HG02759 (cell line): ENCODE data around the gene BUD23.
"Not testable (repeated sequence)": the region's sequence is repeated elsewhere in the genome, so short reads cannot be mapped to it uniquely, and the experiment has no call there.

ENCODE experiments used
- ATAC-seq: cut with Tn5 transposase; IDR thresholded peaks from one replicate; pipeline ENCODE4 v1.9.1; 2021; ENCODE audit warnings: mild to moderate bottlenecking, moderate library complexity; ENCODE audit not compliant: unreplicated experiment

Gene BUD23

DNA sequence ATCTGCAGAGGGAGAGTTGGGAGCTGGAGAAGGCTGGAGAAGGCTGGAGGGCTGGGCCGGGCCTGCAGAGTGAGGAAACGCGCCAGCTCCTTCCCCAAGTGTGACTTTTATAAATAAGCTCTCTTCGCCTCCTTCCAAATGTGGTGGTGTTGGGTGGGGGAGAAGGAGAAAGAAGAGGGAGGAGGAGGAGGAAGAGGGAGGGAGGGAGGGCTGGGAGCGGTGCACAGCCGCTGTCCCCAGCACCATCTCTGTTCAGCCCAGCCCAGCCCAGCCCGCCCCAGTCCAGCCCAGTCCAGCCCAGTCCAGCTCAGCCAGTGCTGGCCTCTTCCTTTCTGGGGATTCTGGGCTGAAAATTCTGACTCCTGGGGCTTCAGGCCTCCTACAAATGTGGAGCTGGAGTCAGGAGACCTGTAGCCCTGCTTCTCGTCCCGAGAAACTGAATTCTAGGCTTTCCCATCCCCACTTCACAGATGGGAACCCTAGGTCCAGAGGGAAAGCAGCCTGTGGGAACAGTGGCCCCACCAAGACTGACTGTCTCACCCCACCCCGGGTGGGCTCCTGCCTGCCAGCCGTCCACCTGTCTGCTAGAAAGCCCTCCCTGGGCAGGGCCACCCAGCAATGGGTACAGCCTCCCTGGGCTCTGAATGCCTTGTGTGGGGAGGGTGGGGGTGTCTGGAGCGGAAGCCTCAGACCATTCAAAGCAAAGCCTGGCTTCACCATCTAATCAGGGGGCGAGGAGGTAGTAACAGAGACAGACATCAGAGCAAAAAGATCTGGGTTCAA is 33.8 kb downstream of the BUD23 start:
- no peak for ATAC-seq

DNA sequence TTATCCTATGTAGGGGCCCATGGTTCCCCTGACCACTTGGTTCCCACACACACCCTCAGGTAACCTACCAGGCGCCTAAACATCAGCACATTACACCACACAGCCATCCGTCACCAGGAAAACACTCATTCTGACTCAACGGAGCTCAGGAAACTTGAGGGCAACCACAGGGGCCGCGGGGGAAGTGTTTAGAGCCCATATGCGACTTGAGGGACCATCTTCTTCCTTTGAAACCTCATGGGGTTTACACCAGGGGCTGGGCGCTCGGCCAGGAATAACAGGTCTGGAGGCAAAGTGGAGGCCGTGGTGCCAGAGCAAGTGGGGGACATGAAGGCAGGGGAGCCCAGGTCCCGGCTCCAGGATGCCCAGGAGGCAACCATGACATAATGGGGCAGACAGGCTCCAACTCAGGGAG is 34.6 kb downstream of the BUD23 start:
- ATAC-seq: peak; percentile 39

- no peak for ATAC-seq
These were observed 35.1 kb downstream of the BUD23 start for GRCh38 chr7:73718438-73718881.

DNA sequence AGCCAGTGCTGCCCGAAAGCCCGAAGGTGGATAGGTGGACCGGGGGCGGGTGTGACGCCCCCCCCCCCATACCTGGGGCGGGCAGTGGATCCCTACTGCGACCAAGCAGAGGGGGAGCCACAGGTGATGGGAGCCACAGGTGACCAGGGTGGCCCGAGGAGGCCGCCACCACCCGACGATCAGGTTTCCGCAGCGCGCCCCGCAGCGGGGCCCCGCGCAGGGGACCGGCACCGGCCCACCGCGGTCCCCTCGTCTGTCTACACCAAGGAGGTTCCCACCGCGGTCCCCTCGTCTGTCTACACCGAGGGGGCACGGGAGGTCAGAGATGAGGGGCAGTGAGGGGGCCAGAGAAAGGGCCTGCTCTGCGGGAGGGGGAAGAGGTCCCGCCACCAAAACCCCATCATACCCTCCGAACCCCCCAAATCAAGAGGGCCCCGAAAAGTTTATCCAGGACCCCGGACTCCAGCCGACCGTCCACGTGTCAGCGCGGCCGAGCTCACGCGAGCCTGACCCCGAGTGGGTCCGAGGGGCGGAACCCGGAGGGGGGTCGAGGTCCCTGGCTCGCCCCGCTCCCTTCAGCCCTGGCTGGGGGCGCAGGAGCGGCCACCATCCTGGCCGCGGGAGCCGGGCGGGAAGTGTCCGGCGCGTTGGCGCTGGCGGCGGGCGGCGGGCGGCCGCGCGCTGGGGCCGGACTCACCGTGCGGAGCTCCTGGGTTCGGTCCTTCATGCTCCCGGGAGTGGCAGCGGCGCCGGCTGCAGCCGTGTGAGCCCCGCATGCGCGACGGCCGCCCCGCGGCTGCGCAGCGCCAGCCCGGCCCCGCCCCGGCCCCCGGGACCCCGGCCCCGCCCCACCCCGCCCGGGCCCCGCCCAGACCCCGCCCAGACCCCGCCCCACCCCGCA is 35.8 kb downstream of the BUD23 start, which contains the start of gene STX1A:
Gene STX1A (minus strand): TSS at position 765 of the 901 bp plus-strand sequence. CDS start 38 bp downstream, at position 727.
- peak; percentile 72 for ATAC-seq

DNA sequence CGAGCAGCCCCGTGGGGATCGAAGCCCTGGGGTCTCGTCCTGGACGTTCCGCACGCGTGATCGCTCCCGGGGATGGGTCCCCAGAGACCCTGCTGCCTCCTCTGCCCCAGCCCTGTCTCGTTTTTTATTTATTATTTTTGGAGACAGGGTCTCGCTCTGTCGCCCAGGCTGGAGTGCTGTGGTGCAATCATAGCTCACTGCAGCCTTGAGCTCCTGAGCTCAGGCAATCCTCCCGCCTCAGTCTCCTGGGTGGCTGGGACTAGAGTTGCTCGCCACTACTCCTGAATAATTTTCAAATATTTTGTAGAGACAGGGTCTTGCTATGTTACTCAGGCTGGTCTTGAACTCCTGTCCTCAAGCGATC is 36.4 kb downstream of the BUD23 start:
- ATAC-seq: peak; percentile 11

- not testable (repeated sequence) for ATAC-seq
These were observed 37.0 kb downstream of the BUD23 start for GRCh38 chr7:73720443-73720842.

DNA sequence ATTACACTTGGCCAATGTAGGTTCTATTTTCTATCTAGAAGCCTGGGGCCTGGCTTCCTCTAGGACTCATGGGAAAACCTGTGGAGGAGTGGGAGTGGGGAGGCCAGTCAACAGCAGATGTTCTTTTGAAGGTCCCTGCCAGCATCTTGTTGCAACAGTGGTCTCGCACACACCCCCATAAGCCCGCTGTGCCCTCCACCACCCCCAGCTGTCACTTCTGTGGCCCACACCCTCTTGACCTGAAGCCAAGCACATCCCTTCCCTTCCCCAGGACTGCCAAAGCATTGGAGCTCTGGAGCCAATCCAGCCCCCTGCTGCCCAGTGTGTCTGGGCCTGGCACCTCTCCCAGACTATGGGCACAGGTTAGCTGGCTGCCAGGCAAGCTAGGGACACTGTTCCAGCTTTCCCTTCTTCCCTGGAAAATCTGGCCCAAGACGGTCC is 38.0 kb downstream of the BUD23 start:
- ATAC-seq: no peak

GRCh38 chr7:73722182-73722581 is 38.8 kb downstream of the BUD23 start:
- not testable (repeated sequence) for ATAC-seq

- ATAC-seq: no peak
These were observed 39.4 kb downstream of the BUD23 start for GRCh38 chr7:73722785-73723184.

- no peak for ATAC-seq
These were observed 40.4 kb downstream of the BUD23 start for GRCh38 chr7:73723813-73724212.

GRCh38 chr7:73726083-73726466 is 42.7 kb downstream of the BUD23 start:
- peak; percentile 23 for ATAC-seq

DNA sequence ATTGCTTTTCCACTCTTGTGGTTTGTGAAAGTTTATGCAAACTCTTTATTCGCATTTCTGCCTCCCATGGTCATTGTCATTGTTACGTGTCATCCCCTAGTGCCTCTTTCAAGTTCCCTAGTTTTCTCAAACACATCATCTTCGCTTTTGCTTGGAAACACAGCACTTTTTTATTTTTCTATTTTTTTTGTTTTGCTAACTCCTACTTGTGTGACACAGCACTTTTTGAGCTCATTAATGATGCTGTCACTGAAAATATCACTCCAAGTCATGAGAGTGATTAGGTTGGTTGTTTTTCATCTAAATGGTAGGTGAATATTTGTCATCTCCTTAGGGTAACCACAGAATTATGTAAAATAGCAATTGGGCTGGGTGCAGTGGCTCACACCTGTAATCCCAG is 44.6 kb downstream of the BUD23 start:
- no peak for ATAC-seq

DNA sequence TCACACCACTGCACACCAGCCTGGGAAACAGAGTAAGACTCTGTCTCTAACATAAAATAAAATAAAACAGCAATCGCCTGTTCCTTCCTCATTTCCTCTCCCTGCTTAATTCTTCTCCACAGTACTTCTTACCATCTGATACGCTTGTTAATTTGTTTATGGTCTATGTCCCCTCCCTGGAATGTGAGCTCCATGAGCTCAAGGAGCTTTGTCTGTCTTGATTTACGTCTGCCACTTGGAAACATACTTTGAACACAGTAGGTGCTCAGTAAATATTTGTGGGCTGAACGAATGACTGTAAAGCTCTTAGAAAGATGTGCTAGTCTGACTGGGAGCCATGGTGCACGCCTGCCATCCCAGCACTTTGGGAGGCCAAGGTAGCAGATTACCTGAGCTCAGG is 45.2 kb downstream of the BUD23 start:
- no peak for ATAC-seq

GRCh38 chr7:73730485-73730884 is 47.1 kb downstream of the BUD23 start:
- no peak for ATAC-seq

GRCh38 chr7:73732397-73732796 is 49.0 kb downstream of the BUD23 start:
- no peak for ATAC-seq

GRCh38 chr7:73734619-73735527 is 51.5 kb downstream of the BUD23 start:
- peak; percentile 38 for ATAC-seq

- no peak for ATAC-seq
These were observed 52.1 kb downstream of the BUD23 start for GRCh38 chr7:73735528-73735905.

GRCh38 chr7:73736885-73737284 is 53.5 kb downstream of the BUD23 start:
- ATAC-seq: no peak

GRCh38 chr7:73737491-73738219 is 54.3 kb downstream of the BUD23 start:
- no peak for ATAC-seq

DNA sequence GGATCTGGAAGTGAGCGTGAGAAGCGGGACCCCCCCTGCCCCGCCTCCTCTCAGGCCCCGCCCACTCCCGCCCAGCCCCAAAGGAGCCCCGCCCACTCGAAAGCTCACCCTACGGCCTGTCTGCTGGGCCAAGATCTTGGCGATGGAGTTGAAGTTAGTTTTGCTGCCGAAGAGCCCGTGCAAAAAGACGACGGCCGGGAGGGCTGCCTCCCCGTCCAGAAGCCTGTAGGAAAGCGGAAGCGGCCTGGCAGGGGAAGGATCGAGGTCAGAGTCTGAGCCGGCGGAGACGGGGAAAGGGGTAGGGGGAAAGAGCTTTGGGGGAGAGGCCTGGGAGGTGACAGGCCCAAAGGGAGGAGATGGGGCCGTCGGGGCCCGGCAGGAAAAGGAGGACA is 54.8 kb downstream of the BUD23 start:
- peak; percentile 18 for ATAC-seq
